ENCODE results near the gene CCDC134. TPM values are rescaled to one million over a fixed set of nuclear protein-coding genes. Genes with fewer than 3 reads are reported as not detected.
A peak's percentile ranks its signal among the peaks of the same experiment; 100 is the strongest.

The CCDC134 gene
- total and polyA plus RNA-seq, 2 of the 13 experiments (the other 11 are each of a cell fraction or from before 2014, with no cell fraction given), result 4.8 to 17.4 TPM

DNA sequence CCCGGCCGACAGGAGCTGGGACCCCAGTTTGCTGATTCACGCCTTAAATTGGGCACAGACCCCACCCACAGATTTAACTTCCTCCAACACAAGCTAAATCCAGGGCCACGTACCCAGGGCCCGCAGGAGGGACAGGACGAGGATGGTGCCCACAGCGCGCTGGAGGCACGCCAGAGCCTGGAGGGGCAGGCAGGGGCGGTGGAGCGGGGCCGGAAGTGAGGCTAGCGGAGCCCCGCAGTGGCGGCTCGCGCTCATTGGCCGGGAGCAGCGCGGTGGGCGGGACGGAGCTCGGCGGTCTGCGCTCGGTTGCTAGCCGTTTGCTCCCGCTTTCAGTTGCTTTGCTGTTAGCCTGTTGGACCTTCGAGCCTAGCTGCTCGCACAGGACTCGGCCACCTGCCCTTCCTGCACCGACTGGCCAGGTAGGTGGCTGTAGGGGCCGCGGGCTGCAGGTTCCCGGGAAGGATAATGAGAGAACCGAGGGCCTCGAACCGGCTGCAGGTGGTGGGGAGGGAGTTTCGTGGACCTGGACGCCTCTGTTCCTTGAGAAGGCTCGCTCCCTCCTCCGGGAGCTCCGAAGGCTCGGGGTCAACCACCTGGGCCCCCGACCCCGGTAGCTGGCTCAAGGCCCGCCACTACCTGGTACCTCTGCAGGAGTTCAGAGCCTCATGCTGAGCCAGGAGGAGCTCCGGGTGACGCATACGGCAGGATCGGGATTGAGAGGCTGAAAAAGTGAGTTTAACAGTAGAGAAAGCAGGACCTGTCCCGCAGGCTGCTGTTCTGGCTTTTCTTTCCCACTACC, at the start of gene CCDC134 (continued):
- TF ChIP-seq, protein P1, sequence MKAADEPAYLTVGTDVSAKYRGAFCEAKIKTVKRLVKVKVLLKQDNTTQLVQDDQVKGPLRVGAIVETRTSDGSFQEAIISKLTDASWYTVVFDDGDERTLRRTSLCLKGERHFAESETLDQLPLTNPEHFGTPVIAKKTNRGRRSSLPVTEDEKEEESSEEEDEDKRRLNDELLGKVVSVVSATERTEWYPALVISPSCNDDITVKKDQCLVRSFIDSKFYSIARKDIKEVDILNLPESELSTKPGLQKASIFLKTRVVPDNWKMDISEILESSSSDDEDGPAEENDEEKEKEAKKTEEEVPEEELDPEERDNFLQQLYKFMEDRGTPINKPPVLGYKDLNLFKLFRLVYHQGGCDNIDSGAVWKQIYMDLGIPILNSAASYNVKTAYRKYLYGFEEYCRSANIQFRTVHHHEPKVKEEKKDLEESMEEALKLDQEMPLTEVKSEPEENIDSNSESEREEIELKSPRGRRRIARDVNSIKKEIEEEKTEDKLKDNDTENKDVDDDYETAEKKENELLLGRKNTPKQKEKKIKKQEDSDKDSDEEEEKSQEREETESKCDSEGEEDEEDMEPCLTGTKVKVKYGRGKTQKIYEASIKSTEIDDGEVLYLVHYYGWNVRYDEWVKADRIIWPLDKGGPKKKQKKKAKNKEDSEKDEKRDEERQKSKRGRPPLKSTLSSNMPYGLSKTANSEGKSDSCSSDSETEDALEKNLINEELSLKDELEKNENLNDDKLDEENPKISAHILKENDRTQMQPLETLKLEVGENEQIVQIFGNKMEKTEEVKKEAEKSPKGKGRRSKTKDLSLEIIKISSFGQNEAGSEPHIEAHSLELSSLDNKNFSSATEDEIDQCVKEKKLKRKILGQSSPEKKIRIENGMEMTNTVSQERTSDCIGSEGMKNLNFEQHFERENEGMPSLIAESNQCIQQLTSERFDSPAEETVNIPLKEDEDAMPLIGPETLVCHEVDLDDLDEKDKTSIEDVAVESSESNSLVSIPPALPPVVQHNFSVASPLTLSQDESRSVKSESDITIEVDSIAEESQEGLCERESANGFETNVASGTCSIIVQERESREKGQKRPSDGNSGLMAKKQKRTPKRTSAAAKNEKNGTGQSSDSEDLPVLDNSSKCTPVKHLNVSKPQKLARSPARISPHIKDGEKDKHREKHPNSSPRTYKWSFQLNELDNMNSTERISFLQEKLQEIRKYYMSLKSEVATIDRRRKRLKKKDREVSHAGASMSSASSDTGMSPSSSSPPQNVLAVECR (CRISPR knock-in tag; IDR thresholded peaks at IDR 0.05; ENCODE audit: borderline replicate concordance), result peak; percentile 94
- TF ChIP-seq HNRNPH1 (optimal IDR thresholded peaks at IDR 0.05; ENCODE audit: low read depth, low read length) (no peak), MIER3 (CRISPR knock-in tag; IDR thresholded peaks at IDR 0.05; ENCODE audit: borderline replicate concordance) (no peak; the same call in 1 of the 2 replicates), KLF16 (CRISPR knock-in tag; IDR thresholded peaks at IDR 0.05) (peak in 1 of 2 experiments; percentile 83; a peak in 2 of 4 replicates), MBNL3 (CRISPR knock-in tag; conservative IDR thresholded peaks at IDR 0.05) (no peak), ZFP41 (CRISPR knock-in tag; IDR thresholded peaks at IDR 0.05; ENCODE audit: borderline replicate concordance) (no peak), NFE2L2 (IDR thresholded peaks at IDR 0.05; ENCODE audit: low read length) (no peak), NFE2L1 (CRISPR knock-in tag; IDR thresholded peaks at IDR 0.05; ENCODE audit: borderline replicate concordance) (no peak), MAFK (conservative IDR thresholded peaks at IDR 0.05 in 1 of 2, IDR thresholded peaks at IDR 0.05 in 1 of 2; ENCODE audit: low read length in 2 of 2) (no peak), SRSF1 (optimal IDR thresholded peaks at IDR 0.05; ENCODE audit: low read depth, low read length) (peak; percentile 63), GFI1 (CRISPR knock-in tag; IDR thresholded peaks at IDR 0.05; ENCODE audit: borderline replicate concordance) (peak; percentile 22; the same call in 1 of the 2 replicates), ARHGAP35 (CRISPR knock-in tag; IDR thresholded peaks at IDR 0.05; ENCODE audit: borderline replicate concordance) (no peak), MZF1 (CRISPR knock-in tag; IDR thresholded peaks at IDR 0.05; ENCODE audit: borderline replicate concordance) (no peak)
- TF ChIP-seq, protein P2, sequence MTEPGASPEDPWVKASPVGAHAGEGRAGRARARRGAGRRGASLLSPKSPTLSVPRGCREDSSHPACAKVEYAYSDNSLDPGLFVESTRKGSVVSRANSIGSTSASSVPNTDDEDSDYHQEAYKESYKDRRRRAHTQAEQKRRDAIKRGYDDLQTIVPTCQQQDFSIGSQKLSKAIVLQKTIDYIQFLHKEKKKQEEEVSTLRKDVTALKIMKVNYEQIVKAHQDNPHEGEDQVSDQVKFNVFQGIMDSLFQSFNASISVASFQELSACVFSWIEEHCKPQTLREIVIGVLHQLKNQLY (CRISPR knock-in tag; IDR thresholded peaks at IDR 0.05), result peak; percentile 49; the same call in 1 of the 2 replicates
